GM19397 (cell line): ENCODE data around the gene DIO3.

Experiments used
- ATAC-seq: cut with Tn5 transposase; IDR thresholded peaks from one replicate; pipeline ENCODE4 v1.9.1; 2021; ENCODE audit warnings: mild to moderate bottlenecking, moderate library complexity; ENCODE audit not compliant: unreplicated experiment

Gene DIO3

DNA sequence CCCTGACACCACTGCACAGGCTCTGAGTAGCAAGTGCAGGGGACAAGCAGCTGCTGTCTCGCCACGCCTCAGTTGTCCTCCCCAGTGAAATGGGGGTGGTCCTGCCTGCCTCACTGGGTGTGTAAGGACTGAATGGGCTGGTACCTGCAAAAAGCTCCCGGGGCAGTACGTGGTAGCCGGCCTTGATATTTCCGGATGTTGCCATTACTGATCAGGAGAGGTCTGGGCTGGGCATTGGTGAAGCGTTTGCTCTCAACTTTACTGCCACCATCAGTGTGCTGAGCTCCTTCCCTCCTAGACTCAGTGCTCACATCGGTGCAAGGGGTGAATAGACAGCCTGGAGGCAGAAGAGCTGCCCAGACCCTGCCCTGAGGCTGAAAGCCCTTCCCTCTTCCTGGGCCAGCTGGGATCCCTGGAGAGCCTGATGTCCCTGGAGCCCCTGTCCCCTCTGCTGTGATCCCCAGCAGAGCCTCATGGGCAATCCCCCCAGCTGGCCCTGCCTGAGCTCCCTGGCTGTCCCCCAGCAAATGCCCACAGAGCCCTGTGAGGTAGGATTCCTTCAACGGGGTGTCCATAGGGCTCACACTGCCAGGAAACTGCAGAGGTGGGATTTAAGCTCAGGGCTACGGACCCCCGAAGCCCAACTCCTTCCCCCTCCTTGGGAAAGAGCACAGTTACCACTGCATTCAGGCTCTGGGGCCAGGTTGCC, 18.2 kb downstream of the DIO3 start:
- no peak for ATAC-seq

DNA sequence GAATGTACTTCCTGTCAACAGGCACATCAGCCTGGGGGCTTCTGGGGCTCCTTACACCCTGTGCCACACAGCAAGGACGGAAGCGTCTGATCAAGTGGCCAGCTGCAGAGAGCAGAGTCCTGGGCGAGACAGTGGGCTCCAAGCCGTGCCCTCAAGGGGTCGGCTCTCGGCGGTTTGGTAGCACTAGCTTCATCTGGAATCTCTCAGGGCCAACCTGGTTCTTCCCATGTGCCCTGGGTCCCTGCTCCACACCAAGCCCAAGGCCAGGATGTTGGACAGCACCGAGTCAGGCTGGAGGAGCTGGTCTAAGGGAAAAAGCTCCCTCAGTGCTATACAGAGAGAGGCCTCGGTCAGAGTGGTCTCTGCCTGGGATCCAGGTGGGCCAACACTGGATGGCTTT, 20.5 kb downstream of the DIO3 start:
- no peak for ATAC-seq

DNA sequence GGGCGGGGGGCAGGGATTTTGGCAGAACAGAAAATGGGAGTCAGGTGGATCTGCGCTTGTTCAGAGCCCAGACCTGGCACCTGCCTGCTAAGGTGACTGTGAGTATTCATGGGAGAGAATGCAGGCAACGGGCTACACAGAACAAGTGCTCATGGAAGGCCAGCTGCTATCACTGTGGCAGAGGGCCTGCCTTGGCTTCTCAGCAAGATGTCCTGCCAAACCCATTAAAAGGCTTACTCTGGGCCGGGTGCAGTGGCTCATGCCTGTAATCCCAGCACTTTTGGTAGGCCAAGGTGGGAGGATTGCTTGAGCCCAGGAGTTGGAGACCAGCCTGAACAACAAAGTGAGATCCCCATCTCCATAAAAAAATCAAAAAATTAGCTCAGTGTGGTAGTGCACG, 21.0 kb downstream of the DIO3 start:
- no peak for ATAC-seq

DNA sequence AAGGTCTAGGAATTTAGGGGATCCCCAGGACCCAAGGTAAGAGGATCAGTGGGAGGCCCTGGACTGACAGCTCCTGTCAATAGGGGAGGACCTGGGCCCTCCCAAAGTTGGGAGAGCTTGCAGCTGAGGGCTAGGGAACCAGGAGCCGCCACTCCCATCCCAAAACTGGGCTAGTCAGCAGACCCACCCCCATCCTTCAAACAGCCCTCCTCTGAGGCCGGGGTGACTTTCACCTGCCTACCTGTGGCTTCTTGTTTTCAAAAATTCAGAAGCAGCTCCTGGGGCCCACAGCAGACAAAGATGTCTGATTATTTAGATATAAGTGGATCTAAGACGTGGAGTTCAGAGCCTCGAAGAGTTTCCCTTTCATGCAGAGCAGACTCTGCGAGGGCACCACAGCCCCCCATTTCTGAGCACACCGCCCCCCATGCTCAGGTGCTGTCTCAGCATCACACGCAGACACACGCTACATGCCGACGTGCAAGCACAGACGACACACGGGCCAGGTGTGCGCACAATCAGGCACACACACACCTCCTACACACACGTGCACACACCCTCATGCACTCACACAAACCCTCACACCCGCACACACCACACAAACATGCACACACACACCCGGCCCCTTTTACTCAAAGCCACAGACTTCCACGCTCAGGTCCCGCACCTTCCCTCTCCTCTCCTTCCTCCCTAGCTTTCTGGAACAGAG, 21.9 kb downstream of the DIO3 start:
- ATAC-seq, result no peak

DNA sequence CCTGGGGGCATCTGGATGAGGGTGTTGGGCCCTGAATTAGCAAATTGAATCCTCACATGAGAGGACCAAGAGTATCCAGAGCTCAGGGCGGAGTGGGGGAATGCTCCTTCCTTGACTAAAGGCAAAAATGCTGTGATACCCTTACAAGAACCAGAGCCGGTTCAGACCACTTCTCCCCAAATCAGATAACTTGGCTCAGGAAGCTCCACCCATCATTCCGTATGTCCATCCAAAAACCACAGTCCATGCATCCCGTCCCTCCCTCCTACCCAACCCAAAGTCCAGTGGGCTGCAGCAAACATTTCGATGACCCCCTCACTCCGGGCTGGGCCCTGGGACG, 22.4 kb downstream of the DIO3 start:
- no peak for ATAC-seq

DNA sequence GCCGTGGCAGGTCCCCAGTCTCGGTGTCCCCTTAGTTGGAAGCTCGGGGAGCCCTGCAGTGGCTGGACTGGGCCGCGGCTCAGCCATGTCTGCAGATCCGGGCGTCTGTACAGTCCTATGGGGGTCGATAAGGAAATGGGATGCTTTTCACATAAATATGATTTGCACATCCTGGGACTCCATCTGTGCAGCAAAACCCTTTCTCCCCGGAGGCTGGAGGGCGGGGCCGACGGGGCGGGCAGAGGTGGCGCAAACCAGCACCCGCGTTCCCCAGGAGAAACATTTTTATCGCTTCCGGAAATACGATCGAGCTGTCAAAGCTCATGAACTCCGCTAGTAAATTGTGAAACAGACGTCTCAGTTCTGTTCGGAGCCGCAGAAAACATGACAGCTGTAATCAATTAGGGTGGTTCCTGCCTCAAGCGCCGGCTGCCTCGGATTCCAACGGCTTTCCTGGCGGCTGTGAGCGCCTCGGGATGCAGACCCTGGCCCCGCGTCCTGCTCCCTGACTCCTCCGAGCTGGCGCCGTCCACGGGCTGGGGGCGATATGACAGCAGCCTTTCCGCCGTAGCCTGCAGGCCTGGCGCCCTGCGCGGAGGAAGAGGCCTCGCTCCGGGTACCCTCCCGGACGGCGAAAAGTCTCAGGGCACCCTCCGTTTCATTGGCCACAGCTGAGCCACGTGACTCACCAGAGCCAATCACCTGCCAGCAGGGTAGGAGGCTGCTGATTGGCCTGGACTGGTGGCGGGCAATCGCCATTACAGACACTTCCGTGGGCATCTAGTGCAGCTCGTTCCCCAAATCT, 23.0 kb downstream of the DIO3 start:
- ATAC-seq, result no peak

DNA sequence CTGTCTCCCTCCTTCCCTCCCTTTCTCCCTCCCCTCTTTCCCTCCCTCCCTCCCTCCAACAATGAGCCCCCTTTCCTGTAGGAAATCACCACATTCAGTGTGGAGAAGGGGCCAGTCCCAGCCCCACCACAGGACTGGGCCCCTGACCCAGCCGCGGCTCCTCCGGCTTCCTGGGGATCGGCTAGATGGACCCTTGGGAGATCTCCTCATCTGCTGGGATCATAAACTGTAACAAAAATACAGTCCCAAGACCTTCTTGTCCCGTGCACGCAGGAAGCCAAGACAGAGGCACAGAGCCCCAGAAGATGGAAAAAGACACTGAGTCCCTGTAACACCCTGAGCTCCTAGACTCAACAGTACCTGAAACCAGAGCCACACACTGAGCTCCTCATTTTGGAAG, 23.9 kb downstream of the DIO3 start:
- no peak for ATAC-seq

DNA sequence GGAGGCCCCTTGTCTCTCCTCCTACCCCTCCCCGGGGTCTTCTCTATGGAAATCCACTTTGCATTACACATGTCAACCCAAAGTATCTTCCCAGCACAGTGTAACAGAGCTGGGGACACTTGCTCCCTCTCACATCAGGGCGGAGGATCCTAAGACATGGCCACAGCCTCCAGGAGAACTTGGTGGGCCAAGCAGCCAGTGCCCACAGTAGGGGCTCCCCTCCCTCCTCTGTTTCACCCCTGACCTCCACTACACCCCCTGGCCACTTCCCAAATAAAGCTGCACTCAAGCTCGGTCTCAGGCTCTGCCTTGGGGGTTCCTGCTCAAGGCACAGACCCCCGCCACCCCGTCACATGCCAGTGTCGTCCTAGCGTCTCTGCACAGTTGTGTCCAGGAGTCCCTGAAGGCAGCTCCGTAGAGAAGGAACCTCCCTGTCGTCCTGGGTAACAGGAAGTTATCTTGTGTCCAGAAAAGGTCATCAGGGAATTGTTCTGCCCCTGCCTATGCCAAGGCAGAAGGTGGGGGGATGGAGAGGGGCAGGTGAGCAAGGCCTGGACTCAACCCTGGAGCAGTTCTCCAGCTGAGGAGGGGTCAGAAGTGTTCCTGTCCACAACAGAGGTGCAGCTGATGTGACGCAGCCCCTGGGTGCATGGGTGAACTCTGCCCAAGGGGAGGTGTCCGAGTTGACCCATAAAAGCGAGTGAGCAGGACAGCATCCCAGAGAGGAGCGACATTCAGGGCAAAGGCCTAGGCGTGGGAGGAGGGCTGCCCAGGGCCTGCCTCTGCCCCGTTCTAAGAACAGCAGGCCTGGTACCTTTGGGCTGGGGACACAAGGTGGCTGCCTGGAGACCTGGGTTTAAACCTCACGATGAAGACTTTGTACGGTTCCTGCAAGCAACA, 25.5 kb downstream of the DIO3 start:
- no peak for ATAC-seq

DNA sequence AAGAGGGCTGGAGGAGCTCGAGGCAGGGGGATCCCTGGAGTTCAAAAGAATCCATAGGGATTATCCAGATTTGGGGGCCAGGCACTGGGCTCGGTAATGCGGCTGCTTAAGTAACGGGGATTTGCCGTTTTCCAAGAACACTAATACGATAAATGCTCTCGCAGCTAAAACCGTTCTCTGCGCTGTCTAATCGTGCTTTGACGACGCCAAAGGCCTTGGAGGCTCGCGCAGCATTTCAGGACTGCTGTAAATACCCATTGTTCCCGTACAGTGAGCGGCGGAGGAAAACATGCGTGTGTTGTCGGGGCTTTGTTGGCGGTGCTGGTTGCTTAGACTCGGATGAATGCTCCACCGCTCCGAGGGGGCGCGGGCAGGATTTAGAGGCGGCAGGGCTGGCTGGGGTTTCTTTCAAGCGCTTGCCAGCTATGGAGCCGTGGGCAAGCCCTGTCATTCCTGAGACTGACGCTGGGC, 26.2 kb downstream of the DIO3 start:
- ATAC-seq, result no peak

DNA sequence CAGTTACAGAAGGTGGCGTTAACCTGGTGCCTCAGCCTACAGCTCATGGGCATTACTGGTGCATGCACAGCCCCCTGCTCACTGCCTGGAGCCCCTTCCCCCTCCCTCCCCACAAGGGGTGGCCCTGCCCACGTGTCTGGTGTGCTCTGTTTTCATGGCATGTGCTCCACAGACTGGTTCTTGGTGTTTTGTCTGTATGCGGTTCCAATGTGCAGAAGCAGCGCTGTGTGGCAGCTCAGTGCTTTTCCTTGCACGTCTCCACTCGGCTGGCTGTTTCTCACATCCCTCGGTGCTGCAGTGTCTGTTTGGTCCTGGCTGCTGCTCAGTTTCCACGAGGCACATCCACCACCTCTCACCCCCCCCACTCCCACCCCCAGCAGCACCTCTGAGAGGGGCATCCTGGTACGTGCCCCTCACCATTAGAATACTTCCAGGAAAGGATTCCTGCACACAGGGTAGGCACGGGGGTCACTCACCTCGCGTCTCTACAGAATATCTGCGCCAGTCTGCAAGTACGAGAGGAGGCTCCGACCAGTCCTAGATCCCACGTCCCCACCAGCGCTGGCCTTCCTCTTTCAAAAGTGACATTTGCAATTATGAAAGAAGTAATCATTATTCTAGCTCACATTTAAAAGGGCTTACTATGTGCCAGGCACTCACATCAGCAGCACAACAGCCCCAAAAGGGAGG, 27.1 kb downstream of the DIO3 start:
- ATAC-seq, result no peak

DNA sequence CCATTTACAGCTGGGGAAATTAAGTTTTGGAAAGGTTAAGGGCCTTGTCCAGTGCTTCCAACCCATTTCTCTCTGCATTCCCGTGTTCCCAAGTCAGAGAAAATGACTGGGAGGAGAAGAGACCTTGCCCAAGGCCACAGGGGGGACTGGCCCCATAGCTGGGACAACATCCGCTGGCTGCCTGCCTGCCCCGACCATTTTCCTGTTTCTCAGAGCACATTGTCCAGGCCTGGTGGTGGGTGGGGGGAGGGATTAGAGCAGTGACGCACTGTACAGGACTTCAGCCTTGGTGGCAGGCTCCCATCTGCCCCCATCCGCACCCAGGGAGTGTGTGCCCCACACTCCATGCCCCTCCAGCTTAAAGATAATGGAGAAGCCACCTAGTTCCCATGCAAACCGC, 27.7 kb downstream of the DIO3 start:
- no peak for ATAC-seq

DNA sequence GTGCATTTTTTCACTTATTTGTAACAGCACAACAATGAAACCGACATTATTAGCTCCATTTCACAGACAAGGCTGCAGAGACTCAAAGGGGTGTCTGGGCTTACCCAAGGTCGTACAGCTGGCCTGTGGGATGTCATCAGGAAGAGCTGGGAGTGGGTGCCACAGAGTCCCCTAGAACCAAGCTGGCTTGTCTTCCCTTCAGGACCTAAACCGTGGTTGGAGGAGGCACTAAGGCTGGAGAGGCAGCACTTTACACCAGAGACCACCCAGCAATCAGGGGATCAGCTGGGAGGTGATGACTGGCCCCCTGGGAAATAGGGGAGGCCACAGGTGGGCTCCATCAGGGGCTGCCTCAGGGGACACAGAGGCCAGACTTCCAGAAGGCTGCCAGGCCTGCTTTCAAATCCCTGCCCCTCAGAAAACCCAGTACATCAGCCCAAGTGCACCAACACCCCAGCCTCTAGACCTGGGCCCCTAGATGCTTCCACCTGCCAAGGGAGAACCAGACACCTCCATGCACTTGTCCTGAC, 28.3 kb downstream of the DIO3 start:
- no peak for ATAC-seq

DNA sequence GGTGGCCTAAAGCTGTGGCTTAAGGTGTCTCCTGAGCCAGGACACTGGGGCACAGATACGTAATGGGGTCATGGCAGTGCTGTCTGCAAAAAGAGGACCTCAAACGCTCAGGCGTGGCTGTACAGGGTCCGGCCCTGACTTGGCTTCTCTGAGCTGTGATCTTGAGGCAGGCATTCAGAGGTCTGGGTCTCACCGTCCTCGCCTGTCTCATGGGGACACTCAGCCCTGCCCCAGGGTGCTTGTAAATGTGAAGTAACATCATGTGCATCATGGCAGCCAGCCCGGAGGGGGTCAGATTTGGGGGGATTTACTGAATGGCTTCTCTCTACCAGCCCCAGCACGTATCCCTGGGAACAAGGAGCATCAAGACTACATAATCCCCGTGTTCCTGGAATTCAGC, 28.8 kb downstream of the DIO3 start:
- ATAC-seq, result no peak

DNA sequence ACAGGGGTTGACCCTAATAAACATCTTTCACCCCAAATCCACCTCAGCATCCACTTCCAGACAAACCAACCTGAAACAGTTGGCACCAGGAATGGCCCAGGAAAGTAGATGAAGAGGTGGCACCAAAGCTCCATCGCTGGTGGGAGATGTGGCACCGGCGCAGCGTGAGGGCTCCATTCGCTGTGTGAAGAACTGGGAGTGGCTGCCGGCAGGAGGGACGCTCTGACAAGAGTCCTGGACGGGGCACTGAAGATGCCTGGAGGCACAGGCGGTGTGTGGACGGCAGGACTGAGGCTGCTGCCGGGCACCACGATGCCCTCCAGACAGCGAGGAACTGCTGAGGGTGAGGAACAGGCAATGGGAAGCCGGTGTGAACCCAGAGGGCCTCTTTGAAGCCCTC, 29.3 kb downstream of the DIO3 start:
- no peak for ATAC-seq

DNA sequence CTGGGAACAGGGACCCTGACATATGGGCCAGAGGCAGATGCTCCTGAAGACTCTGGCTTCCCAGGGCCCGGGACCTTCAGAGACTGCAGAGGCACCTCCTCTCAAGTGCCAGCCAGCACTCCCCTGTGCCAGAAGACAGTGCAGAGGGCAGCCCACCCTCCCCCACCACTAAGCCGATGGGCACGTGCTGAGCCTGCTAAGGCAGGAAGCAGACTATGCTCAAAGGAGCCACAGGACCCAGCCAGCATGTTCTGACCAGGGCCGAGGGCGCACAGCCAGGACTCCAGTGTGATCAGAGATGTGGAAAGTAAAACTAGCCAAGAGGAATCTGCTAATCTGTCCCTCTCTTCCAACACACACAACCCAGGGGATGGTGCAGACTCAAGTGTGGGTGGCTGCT, 29.8 kb downstream of the DIO3 start:
- ATAC-seq, result no peak

DNA sequence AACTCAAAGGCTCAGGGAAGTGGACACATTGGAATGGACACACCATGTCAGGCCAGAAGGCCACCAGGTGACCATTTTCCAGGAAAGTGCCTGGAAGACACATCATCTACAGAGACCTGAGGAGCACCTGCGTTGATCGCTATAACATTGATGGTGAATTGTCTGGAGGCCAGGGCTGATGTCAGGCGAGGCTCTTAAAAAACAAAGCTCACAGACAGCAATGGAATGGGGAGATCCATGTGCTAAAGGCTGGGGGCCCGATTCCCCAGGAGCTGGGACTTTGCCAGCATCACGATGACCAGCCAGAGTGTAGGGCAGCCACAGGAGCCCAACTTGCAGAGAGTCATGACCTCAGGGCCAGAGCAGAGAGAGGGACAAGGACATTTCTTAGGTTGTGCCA, 30.3 kb downstream of the DIO3 start:
- no peak for ATAC-seq

DNA sequence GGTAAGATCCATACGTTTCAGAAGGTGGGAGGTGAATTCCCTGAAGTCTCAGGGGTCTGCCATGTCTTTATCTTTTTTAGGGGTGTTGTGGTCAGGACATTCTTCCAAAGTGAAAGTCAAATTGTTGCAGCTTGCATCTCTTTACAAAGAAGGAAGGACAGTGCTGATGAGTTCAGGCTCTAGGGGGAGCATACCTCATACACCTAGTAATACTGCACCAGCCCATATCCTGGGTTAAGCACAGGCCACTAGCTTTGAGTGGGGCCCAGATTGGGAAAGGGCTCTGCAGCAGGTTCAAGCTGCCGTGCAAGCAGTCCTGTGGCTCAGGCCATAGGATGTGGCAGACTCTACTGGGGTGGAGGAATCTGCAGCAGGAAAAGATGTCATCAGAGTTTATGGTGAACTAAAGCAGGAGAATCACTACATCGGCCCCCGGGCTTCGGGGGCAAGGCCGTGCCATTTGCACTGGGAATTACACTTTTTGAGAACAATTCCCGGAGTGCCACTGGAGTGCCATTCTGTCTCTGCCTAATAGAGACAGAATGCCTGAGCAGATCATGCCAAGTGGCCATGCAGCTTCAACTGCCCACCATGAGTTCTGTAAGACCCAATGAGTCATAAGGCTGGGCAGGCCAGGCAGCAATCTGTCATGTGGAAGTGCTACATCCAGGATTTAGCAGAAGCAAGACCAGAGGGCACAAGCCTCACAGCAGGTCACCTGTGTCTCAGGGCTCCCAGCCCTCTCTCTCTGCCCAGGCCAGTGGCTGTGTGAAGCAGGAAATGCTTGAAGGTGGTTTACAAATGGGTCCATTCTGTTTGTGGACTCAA, 32.3 kb downstream of the DIO3 start:
- no peak for ATAC-seq

DNA sequence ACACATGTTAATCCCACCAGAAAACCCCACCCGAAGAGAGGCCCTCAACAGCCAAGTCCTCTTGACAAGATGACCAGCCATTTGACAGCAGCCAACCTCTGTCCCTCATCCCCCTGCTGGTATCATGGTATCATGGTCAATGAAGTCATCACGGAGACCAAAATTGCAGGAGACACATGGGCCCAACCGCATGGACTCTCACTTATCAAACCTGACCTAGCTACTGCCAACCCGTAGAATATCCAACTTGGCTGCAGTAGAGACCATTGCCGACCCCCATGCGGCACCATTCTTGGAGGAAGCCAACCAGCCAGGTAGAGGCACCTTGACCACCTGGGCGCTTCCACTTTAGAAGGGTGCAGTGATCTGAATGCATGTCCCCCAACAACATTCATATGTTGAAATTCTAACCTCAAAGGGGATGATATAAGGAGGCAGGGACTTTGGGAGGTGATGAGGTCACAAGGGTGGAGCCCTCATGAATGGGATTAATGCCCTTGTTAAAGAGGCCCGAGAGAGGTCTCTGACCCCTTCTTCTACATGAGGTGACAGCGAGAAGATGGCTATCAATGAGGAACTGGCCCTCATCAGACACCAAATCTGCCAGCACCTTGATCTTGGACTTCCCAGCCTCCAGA, 33.3 kb downstream of the DIO3 start:
- ATAC-seq, result no peak

DNA sequence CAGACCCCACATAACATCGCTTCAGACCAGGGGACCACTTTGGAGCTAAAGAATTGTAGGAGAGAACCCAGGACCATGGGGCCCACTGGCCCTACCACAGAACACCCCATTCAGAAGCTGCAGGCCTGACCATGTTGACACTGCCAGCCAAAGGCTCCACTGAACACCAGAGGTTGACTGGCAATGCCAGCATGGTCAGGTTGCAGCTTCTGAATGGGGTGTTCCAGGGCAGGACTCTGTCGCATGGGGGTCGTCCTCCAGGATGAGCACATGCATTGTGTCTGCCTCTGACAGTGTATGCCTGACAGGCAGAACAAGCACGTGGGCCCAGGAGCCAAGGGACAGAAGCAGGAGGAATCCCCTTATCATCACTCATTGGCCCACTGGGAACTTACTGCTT, 34.1 kb downstream of the DIO3 start:
- ATAC-seq, result no peak
